ENCODE results near the gene HPSE2.

The HPSE2 gene

GRCh38 chr10:98832738-98833137 is 402.9 kb downstream of the HPSE2 start:
- Histone ChIP-seq H3K9me3 (ENCODE audit: insufficient read depth, low read length) (no peaks in the 10 kb centered on the region), H3K4me1 (ENCODE audit: low read length) (no peaks in the 10 kb centered on the region), H4K20me1 (ENCODE audit: insufficient read depth, low read length) (no peaks in the 10 kb centered on the region), H3K27ac (ENCODE audit: low read length) (no peak overlapping the region), H3K4me2 (ENCODE audit: low read length) (no peak overlapping the region), H3K36me3 (replicated peaks; ENCODE audit: low read depth, low read length) (no peaks in the 10 kb centered on the region), H3K9ac (ENCODE audit: low read length) (no peak overlapping the region), H2AFZ (ENCODE audit: low read depth, low read length) (no peak overlapping the region), H3K79me2 (ENCODE audit: low read length) (no peaks in the 10 kb centered on the region), H3K27me3 (ENCODE audit: low read depth, low read length) (no peaks in the 10 kb centered on the region), H3K4me3 (ENCODE audit: low read length) (no peak overlapping the region)
- no peak for TF ChIP-seq EZH2phosphoT487 (IDR thresholded peaks at IDR 0.05; ENCODE audit: low read depth)
- no peak for TF ChIP-seq CTCF (IDR thresholded peaks at IDR 0.05; ENCODE audit: low read depth, low read length)

- Histone ChIP-seq H3K9me3 (ENCODE audit: insufficient read depth, low read length) (no peaks in the 10 kb centered on the region), H3K4me2 (ENCODE audit: low read length) (no peak overlapping the region), H3K79me2 (ENCODE audit: low read length) (no peaks in the 10 kb centered on the region), H3K36me3 (replicated peaks; ENCODE audit: low read depth, low read length) (no peaks in the 10 kb centered on the region), H3K27ac (ENCODE audit: low read length) (no peak overlapping the region), H3K4me1 (ENCODE audit: low read length) (no peaks in the 10 kb centered on the region), H4K20me1 (ENCODE audit: insufficient read depth, low read length) (no peaks in the 10 kb centered on the region), H3K4me3 (ENCODE audit: low read length) (no peak overlapping the region), H3K27me3 (ENCODE audit: low read depth, low read length) (no peaks in the 10 kb centered on the region), H3K9ac (ENCODE audit: low read length) (no peak overlapping the region), H2AFZ (ENCODE audit: low read depth, low read length) (no peak overlapping the region)
- no peak for TF ChIP-seq EZH2phosphoT487 (IDR thresholded peaks at IDR 0.05; ENCODE audit: low read depth)
- no peak for TF ChIP-seq CTCF (IDR thresholded peaks at IDR 0.05; ENCODE audit: low read depth, low read length)
These were observed 403.5 kb downstream of the HPSE2 start for GRCh38 chr10:98832196-98832595.

GRCh38 chr10:98831391-98831790 is 404.3 kb downstream of the HPSE2 start:
- Histone ChIP-seq H3K9me3 (ENCODE audit: insufficient read depth, low read length) (no peaks in the 10 kb centered on the region), H4K20me1 (ENCODE audit: insufficient read depth, low read length) (no peaks in the 10 kb centered on the region), H3K4me1 (ENCODE audit: low read length) (no peaks in the 10 kb centered on the region), H3K9ac (ENCODE audit: low read length) (no peak overlapping the region), H3K79me2 (ENCODE audit: low read length) (no peaks in the 10 kb centered on the region), H3K27me3 (ENCODE audit: low read depth, low read length) (no peaks in the 10 kb centered on the region), H3K36me3 (replicated peaks; ENCODE audit: low read depth, low read length) (no peaks in the 10 kb centered on the region), H2AFZ (ENCODE audit: low read depth, low read length) (no peak overlapping the region), H3K4me3 (ENCODE audit: low read length) (no peak overlapping the region), H3K4me2 (ENCODE audit: low read length) (no peak overlapping the region), H3K27ac (ENCODE audit: low read length) (no peak overlapping the region)
- no peak for TF ChIP-seq EZH2phosphoT487 (IDR thresholded peaks at IDR 0.05; ENCODE audit: low read depth)
- no peak for TF ChIP-seq CTCF (IDR thresholded peaks at IDR 0.05; ENCODE audit: low read depth, low read length)

- Histone ChIP-seq H3K36me3 (replicated peaks; ENCODE audit: low read depth, low read length) (no peaks in the 10 kb centered on the region), H2AFZ (ENCODE audit: low read depth, low read length) (no peak overlapping the region), H3K9me3 (ENCODE audit: insufficient read depth, low read length) (no peaks in the 10 kb centered on the region), H4K20me1 (ENCODE audit: insufficient read depth, low read length) (no peaks in the 10 kb centered on the region), H3K27ac (ENCODE audit: low read length) (no peak overlapping the region), H3K9ac (ENCODE audit: low read length) (no peak overlapping the region), H3K27me3 (ENCODE audit: low read depth, low read length) (no peaks in the 10 kb centered on the region), H3K79me2 (ENCODE audit: low read length) (no peaks in the 10 kb centered on the region), H3K4me3 (ENCODE audit: low read length) (no peak overlapping the region), H3K4me1 (ENCODE audit: low read length) (no peaks in the 10 kb centered on the region), H3K4me2 (ENCODE audit: low read length) (no peak overlapping the region)
- TF ChIP-seq CTCF (IDR thresholded peaks at IDR 0.05; ENCODE audit: low read depth, low read length) (no peak), EZH2phosphoT487 (IDR thresholded peaks at IDR 0.05; ENCODE audit: low read depth) (no peak)
These were observed 409.9 kb downstream of the HPSE2 start for GRCh38 chr10:98825741-98826140.
